Thyroid gland (tissue), 4 donors: ENCODE measurements around the gene MFGE8.

Experiments used
- POLR2A ChIP-seq, 2 donors: fragments of 450-650 bp; IDR thresholded peaks; one replicate each; pipeline ENCODE4 v1.6.1; 2017; ENCODE audit warnings: antibody characterized with exemption in 2 of 2, mild to moderate bottlenecking in 2 of 2, moderate library complexity in 1 of 2
- TF ChIP-seq, protein P1 (sequence below), 6 experiments: fragments of 200-600 bp in 3 of 6; fragments of 450-650 bp in 3 of 6; sonication (generic) in 3 of 6; IDR thresholded peaks; one replicate each; pipeline ENCODE4 v1.5.1; 2016 to 2019; ENCODE audit warnings: antibody characterized with exemption in 6 of 6, mild to moderate bottlenecking in 2 of 6, inconsistent platforms in 1 of 6, moderate library complexity in 1 of 6

DNA sequence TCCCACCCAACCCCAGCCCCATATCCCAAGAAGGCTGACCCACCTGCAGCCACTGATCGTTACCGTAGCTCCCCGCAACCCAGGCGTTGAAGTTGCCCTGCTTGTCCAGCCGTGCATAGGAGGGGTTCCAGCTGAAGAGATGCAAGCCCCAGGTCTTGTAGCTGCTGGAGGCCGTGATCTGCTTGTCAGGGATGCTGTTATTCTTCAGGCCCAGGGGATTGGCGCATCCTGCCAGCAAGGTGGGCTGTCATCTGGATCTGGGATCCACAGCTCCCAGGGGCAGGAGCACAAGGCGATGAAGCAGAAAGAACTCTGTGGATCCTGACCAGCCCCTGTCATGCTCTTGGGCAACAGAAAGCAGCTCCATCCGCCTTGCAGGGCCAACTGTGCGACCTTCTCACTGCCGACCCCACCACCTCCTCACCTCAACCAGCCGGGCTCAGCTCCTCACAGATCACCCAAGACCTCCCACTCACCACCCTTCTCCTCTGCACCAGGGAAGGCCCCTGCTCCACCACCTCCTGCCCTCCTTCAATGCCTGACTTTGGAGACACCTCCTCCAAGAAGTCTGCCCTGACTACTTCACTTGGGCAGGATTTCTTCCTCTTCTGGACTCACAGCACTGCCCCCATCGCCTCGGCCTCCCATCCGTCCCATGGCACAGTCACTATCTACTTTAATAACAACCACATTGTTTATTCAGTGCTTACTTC, 11.5 kb downstream of the MFGE8 start:
- TF ChIP-seq, protein P1, sequence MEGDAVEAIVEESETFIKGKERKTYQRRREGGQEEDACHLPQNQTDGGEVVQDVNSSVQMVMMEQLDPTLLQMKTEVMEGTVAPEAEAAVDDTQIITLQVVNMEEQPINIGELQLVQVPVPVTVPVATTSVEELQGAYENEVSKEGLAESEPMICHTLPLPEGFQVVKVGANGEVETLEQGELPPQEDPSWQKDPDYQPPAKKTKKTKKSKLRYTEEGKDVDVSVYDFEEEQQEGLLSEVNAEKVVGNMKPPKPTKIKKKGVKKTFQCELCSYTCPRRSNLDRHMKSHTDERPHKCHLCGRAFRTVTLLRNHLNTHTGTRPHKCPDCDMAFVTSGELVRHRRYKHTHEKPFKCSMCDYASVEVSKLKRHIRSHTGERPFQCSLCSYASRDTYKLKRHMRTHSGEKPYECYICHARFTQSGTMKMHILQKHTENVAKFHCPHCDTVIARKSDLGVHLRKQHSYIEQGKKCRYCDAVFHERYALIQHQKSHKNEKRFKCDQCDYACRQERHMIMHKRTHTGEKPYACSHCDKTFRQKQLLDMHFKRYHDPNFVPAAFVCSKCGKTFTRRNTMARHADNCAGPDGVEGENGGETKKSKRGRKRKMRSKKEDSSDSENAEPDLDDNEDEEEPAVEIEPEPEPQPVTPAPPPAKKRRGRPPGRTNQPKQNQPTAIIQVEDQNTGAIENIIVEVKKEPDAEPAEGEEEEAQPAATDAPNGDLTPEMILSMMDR (IDR thresholded peaks at IDR 0.05): no peak
- TF ChIP-seq POLR2A (IDR thresholded peaks at IDR 0.05): no peak
